HEK293 (cell line): Measurements from ENCODE around the gene TNIP3.

Experiments
- CTCF ChIA-PET: fragments of 350-600 bp; formaldehyde crosslinking; extraction: SDS; loops from one replicate; lab custom pipeline; 2021; ENCODE audit warnings: antibody characterized with exemption; lab: Yijun Ruan, JAX
- POLR2A ChIA-PET: fragments of 300-600 bp; formaldehyde crosslinking; extraction: SDS; loops from one replicate; lab custom pipeline; 2020; ENCODE audit warnings: antibody characterized with exemption, inconsistent platforms; lab: Yijun Ruan, JAX
- H3K27ac ChIP-seq: fragments of 200-500 bp; sonication (Bioruptor generic); 2 replicates; pipeline ENCODE4 v1.5.1; 2014; ENCODE audit warnings: low read depth, low read length, control low read depth, inconsistent platforms; ENCODE audit errors: extremely low read depth
- H3K36me3 ChIP-seq, 2 experiments: fragments of 200-500 bp in 1 of 2; sonication (Bioruptor generic) in 1 of 2; 1 replicate in 1 of 2; 2 replicates in 1 of 2; pipeline ENCODE4 v1.5.1; 2014 to 2017; ENCODE audit warnings: inconsistent platforms in 2 of 2, low read length in 2 of 2; ENCODE audit not compliant: control insufficient read depth in 2 of 2, insufficient read depth in 1 of 2
- H3K4me1 ChIP-seq: fragments of 200-500 bp; sonication (Bioruptor generic); 2 replicates; pipeline ENCODE4 v1.5.1; 2014; ENCODE audit warnings: mild to moderate bottlenecking, low read length, inconsistent platforms; ENCODE audit not compliant: control insufficient read depth, insufficient read depth
- H3K4me3 ChIP-seq: 2 replicates; pipeline ENCODE4 v1.5.1; 2011; ENCODE audit warnings: low read depth, mild to moderate bottlenecking, control low read depth, low read length, moderate library complexity
- H3K9me3 ChIP-seq: fragments of 200-500 bp; sonication (Bioruptor generic); 2 replicates; pipeline ENCODE4 v1.5.1; 2014; ENCODE audit warnings: low read depth, low read length, inconsistent platforms; ENCODE audit not compliant: control insufficient read depth, insufficient read depth
- HOXD13 ChIP-seq: sonication (generic); formaldehyde crosslinking; IDR thresholded peaks from 2 replicates; pipeline ENCODE4 v1.8.0; 2022; ENCODE audit warnings: missing genetic modification reagents, borderline replicate concordance
- OVOL3 ChIP-seq: fragments of 450-650 bp; formaldehyde crosslinking; IDR thresholded peaks from 2 replicates; pipeline ENCODE4 v1.5.1; 2016; ENCODE audit warnings: missing biosample characterization, missing genetic modification characterization
- SCRT2 ChIP-seq: fragments of 450-650 bp; formaldehyde crosslinking; IDR thresholded peaks from 2 replicates; pipeline ENCODE4 v1.5.1; 2016; ENCODE audit warnings: missing biosample characterization, missing genetic modification characterization
- SP2 ChIP-seq: fragments of 450-650 bp; formaldehyde crosslinking; IDR thresholded peaks from 2 replicates; pipeline ENCODE4 v1.5.1; 2016; ENCODE audit warnings: missing biosample characterization, missing genetic modification characterization
- WT1 ChIP-seq: fragments of 450-650 bp; formaldehyde crosslinking; IDR thresholded peaks from 2 replicates; pipeline ENCODE4 v1.5.1; 2016; ENCODE audit warnings: missing biosample characterization, missing genetic modification characterization
- ZBTB20 ChIP-seq: fragments of 450-650 bp; formaldehyde crosslinking; IDR thresholded peaks from 2 replicates; pipeline ENCODE4 v1.5.1; 2016; ENCODE audit warnings: missing biosample characterization, missing genetic modification characterization
- ZNF221 ChIP-seq: fragments of 450-650 bp; formaldehyde crosslinking; IDR thresholded peaks from 2 replicates; pipeline ENCODE4 v1.5.1; 2017; ENCODE audit warnings: missing biosample characterization, missing genetic modification characterization, borderline replicate concordance
- ZNF366 ChIP-seq: fragments of 450-650 bp; formaldehyde crosslinking; conservative IDR thresholded peaks from 2 replicates; pipeline ENCODE4 v1.5.1; 2016; ENCODE audit warnings: missing biosample characterization, missing genetic modification characterization
- ZNF510 ChIP-seq: fragments of 450-650 bp; formaldehyde crosslinking; IDR thresholded peaks from 2 replicates; pipeline ENCODE4 v1.5.1; 2018; ENCODE audit warnings: mild to moderate bottlenecking, missing genetic modification characterization, missing biosample characterization; ENCODE audit not compliant: insufficient replicate concordance
- ZNF585B ChIP-seq: fragments of 450-650 bp; formaldehyde crosslinking; IDR thresholded peaks from 2 replicates; pipeline ENCODE4 v1.5.1; 2016; ENCODE audit warnings: missing biosample characterization, missing genetic modification characterization
- ZNF610 ChIP-seq: fragments of 450-650 bp; formaldehyde crosslinking; IDR thresholded peaks from 2 replicates; pipeline ENCODE4 v1.5.1; 2016; ENCODE audit warnings: missing biosample characterization, missing genetic modification characterization, borderline replicate concordance
- ZNF654 ChIP-seq: fragments of 450-650 bp; formaldehyde crosslinking; IDR thresholded peaks from 2 replicates; pipeline ENCODE4 v1.5.1; 2016; ENCODE audit warnings: low read depth, missing biosample characterization, missing genetic modification characterization
- ZNF660 ChIP-seq: fragments of 450-650 bp; IDR thresholded peaks from 2 replicates; pipeline ENCODE4 v1.5.1; 2018; ENCODE audit warnings: missing biosample characterization, mild to moderate bottlenecking, missing genetic modification characterization
- ZNF776 ChIP-seq: fragments of 450-650 bp; formaldehyde crosslinking; IDR thresholded peaks from 2 replicates; pipeline ENCODE4 v1.5.0; 2017; ENCODE audit warnings: missing biosample characterization, missing genetic modification characterization, borderline replicate concordance
- TF ChIP-seq, protein P1 (sequence below): fragments of 450-650 bp; formaldehyde crosslinking; IDR thresholded peaks from 2 replicates; pipeline ENCODE4 v1.5.1; 2016; ENCODE audit warnings: missing biosample characterization, missing genetic modification characterization
- TF ChIP-seq, protein P2 (sequence below): fragments of 450-650 bp; formaldehyde crosslinking; conservative IDR thresholded peaks from 2 replicates; pipeline ENCODE4 v1.5.1; 2016; ENCODE audit warnings: low read depth, missing biosample characterization, missing genetic modification characterization

The TNIP3 gene

DNA sequence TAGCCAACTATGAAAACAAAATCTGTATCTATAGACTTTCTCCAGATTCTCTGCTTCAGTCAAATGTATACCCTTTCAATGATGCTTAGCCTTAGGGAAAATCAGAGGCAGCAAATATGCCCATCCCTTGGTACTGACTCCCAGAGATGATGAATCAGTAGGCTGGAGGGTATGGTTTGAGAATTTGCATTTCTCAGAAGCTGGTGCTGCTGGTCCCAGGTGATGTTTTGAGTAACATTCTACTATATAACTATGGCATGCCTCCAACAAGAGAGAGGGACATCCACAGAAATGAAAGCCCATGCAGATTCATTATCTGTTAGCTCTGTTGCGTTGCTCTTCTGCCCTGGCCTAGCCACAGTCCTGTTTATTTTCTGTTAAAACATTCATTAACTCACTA is 13.6 kb downstream of the TNIP3 start (continued):
- TF ChIP-seq, protein P1, sequence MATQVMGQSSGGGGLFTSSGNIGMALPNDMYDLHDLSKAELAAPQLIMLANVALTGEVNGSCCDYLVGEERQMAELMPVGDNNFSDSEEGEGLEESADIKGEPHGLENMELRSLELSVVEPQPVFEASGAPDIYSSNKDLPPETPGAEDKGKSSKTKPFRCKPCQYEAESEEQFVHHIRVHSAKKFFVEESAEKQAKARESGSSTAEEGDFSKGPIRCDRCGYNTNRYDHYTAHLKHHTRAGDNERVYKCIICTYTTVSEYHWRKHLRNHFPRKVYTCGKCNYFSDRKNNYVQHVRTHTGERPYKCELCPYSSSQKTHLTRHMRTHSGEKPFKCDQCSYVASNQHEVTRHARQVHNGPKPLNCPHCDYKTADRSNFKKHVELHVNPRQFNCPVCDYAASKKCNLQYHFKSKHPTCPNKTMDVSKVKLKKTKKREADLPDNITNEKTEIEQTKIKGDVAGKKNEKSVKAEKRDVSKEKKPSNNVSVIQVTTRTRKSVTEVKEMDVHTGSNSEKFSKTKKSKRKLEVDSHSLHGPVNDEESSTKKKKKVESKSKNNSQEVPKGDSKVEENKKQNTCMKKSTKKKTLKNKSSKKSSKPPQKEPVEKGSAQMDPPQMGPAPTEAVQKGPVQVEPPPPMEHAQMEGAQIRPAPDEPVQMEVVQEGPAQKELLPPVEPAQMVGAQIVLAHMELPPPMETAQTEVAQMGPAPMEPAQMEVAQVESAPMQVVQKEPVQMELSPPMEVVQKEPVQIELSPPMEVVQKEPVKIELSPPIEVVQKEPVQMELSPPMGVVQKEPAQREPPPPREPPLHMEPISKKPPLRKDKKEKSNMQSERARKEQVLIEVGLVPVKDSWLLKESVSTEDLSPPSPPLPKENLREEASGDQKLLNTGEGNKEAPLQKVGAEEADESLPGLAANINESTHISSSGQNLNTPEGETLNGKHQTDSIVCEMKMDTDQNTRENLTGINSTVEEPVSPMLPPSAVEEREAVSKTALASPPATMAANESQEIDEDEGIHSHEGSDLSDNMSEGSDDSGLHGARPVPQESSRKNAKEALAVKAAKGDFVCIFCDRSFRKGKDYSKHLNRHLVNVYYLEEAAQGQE (tag by site-specific recombination): no peak
- TF ChIP-seq, all 188 proteins: peak for 0

DNA sequence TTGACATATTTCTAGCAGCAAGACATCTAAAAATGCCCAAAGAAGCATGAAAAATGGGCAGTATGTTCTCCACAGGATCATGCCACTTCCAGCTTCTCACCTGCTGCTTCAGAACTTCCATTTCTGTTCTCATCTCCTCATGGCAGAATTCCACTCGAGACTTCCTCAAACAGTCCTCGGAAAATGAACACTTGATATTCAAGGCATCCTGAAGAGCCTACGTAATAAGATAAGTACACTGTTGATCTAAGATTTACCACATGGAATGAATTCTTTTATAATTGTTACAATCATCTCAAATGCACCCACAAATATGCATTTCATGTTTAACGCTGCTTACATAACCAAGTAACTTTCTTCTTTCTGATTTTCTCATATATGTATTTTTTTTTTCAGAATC is 14.1 kb downstream of the TNIP3 start:
- H3K36me3 ChIP-seq: no peaks in the 10 kb centered on the region
- ChIA-PET CTCF (no interaction called here), POLR2A (no interaction called here)
- no peak overlapping the region for H3K4me3 ChIP-seq
- H3K9me3 ChIP-seq: no peaks in the 10 kb centered on the region
- H3K4me1 ChIP-seq: no peaks in the 10 kb centered on the region
- no peak for TF ChIP-seq ZNF660 (tag by site-specific recombination)
- no peak for TF ChIP-seq ZBTB20 (tag by site-specific recombination)
- no peak overlapping the region for H3K27ac ChIP-seq

DNA sequence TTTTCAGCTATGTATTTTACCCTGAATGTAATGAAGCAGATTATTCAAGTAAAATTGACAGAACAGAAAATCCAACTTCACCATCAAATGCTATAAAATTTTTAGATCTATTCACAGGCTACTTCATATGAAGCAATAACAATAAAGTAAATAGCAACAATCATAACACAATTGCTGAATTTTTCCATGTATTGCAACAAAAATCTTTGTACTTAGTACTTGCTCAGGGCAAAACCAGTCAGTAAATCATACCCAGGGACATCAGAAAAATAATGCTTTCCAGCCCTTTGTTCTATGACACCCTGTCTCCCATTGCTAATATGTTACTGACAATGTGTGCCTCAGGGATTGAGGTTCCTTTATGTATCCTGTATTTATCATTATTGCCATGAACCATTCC is 15.5 kb downstream of the TNIP3 start:
- ChIA-PET POLR2A (no interaction called here), CTCF (no interaction called here)
- Histone ChIP-seq H3K9me3 (no peaks in the 10 kb centered on the region), H3K27ac (no peak overlapping the region), H3K4me1 (no peaks in the 10 kb centered on the region), H3K4me3 (no peak overlapping the region), H3K36me3 (no peaks in the 10 kb centered on the region)
- TF ChIP-seq HOXD13: no peak
- TF ChIP-seq ZNF654: no peak
- TF ChIP-seq ZNF221 (tag by site-specific recombination): no peak
- no peak for TF ChIP-seq ZNF366 (tag by site-specific recombination)
- TF ChIP-seq ZNF510: no peak
- TF ChIP-seq ZNF776 (tag by site-specific recombination): no peak
- no peak for TF ChIP-seq ZNF660 (tag by site-specific recombination)
- TF ChIP-seq WT1 (tag by site-specific recombination): no peak
- no peak for TF ChIP-seq SP2 (tag by site-specific recombination)
- TF ChIP-seq ZNF585B (tag by site-specific recombination): no peak
- no peak for TF ChIP-seq OVOL3 (tag by site-specific recombination)
- TF ChIP-seq SCRT2 (tag by site-specific recombination): no peak
- no peak for TF ChIP-seq ZBTB20 (tag by site-specific recombination)

DNA sequence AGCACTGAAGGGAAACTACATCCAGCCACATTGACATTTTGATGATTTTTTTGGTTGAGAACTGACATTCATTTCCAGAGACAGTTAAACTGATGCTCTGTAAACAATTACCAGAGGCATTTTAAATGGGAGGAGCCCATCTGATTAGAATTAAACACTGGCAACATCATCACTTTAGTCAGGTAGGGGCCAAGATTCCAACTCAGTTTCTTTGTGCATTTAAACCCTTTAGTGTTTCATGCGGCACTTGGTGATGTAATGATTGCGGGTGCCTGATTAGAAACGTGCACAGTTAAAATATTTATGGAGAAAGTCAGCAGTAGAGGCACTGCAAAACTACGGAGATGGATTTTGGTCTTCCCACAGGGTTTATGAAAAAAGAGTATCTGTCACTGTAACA is 16.1 kb downstream of the TNIP3 start:
- Histone ChIP-seq H3K27ac (no peak overlapping the region), H3K4me1 (no peaks in the 10 kb centered on the region), H3K36me3 (no peaks in the 10 kb centered on the region), H3K9me3 (no peaks in the 10 kb centered on the region), H3K4me3 (no peak overlapping the region)
- ChIA-PET POLR2A (no interaction called here), CTCF (no interaction called here)
- no peak for TF ChIP-seq ZNF610 (tag by site-specific recombination)
- TF ChIP-seq, protein P2, sequence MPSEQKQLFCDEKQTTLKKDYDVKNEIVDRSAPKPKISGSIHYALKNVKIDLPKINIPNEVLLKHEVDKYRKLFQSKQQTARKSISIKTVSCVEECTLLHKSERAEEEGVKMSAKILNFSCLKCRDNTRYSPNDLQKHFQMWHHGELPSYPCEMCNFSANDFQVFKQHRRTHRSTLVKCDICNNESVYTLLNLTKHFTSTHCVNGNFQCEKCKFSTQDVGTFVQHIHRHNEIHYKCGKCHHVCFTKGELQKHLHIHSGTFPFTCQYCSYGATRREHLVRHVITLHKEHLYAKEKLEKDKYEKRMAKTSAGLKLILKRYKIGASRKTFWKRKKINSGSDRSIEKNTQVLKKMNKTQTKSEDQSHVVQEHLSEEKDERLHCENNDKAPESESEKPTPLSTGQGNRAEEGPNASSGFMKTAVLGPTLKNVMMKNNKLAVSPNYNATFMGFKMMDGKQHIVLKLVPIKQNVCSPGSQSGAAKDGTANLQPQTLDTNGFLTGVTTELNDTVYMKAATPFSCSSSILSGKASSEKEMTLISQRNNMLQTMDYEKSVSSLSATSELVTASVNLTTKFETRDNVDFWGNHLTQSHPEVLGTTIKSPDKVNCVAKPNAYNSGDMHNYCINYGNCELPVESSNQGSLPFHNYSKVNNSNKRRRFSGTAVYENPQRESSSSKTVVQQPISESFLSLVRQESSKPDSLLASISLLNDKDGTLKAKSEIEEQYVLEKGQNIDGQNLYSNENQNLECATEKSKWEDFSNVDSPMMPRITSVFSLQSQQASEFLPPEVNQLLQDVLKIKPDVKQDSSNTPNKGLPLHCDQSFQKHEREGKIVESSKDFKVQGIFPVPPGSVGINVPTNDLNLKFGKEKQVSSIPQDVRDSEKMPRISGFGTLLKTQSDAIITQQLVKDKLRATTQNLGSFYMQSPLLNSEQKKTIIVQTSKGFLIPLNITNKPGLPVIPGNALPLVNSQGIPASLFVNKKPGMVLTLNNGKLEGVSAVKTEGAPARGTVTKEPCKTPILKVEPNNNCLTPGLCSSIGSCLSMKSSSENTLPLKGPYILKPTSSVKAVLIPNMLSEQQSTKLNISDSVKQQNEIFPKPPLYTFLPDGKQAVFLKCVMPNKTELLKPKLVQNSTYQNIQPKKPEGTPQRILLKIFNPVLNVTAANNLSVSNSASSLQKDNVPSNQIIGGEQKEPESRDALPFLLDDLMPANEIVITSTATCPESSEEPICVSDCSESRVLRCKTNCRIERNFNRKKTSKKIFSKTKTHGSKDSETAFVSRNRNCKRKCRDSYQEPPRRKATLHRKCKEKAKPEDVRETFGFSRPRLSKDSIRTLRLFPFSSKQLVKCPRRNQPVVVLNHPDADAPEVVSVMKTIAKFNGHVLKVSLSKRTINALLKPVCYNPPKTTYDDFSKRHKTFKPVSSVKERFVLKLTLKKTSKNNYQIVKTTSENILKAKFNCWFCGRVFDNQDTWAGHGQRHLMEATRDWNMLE (tag by site-specific recombination): no peak
- TF ChIP-seq ZNF660 (tag by site-specific recombination): 0 out of 2 replicates have a peak, but pooled peaks have one; percentile 28
